HG03045 (cell line): ENCODE results near the gene CCRL2.
"Not testable (repeated sequence)": the region's sequence is repeated elsewhere in the genome, so short reads cannot be mapped to it uniquely, and the experiment has no call there.

Experiments
- ATAC-seq: cut with Tn5 transposase; IDR thresholded peaks from one replicate; pipeline ENCODE4 v1.9.1; 2021; ENCODE audit warnings: mild to moderate bottlenecking, moderate library complexity; ENCODE audit not compliant: unreplicated experiment

Gene CCRL2

GRCh38 chr3:46427404-46427803, 20.3 kb downstream of the CCRL2 start:
- not testable (repeated sequence) for ATAC-seq

GRCh38 chr3:46427916-46428833, 21.1 kb downstream of the CCRL2 start:
- ATAC-seq: no peak

- no peak for ATAC-seq
These were observed 22.2 kb downstream of the CCRL2 start for GRCh38 chr3:46429250-46429649.

GRCh38 chr3:46429671-46430070, 22.6 kb downstream of the CCRL2 start:
- ATAC-seq: no peak

GRCh38 chr3:46430879-46431278, 23.8 kb downstream of the CCRL2 start:
- not testable (repeated sequence) for ATAC-seq

- ATAC-seq: not testable (repeated sequence)
These were observed 24.8 kb downstream of the CCRL2 start for GRCh38 chr3:46431905-46432304.

- not testable (repeated sequence) for ATAC-seq
These were observed 26.1 kb downstream of the CCRL2 start for GRCh38 chr3:46433118-46433517.

GRCh38 chr3:46433841-46434240, 26.8 kb downstream of the CCRL2 start:
- ATAC-seq: no peak

- no peak for ATAC-seq
These were observed 28.1 kb downstream of the CCRL2 start for GRCh38 chr3:46435081-46435726.

- no peak for ATAC-seq
These were observed 31.8 kb downstream of the CCRL2 start for GRCh38 chr3:46438831-46439230.

GRCh38 chr3:46440531-46441294, 33.7 kb downstream of the CCRL2 start:
- peak; percentile 55 for ATAC-seq

GRCh38 chr3:46442576-46443530, 35.8 kb downstream of the CCRL2 start:
- no peak for ATAC-seq

GRCh38 chr3:46447228-46447985, 40.3 kb downstream of the CCRL2 start:
- no peak for ATAC-seq

- ATAC-seq: no peak
These were observed 41.7 kb downstream of the CCRL2 start for GRCh38 chr3:46448721-46449120.

- ATAC-seq: no peak
These were observed 42.9 kb downstream of the CCRL2 start for GRCh38 chr3:46449755-46450552.

- ATAC-seq: no peak
These were observed 46.6 kb downstream of the CCRL2 start for GRCh38 chr3:46453526-46454208.

GRCh38 chr3:46454209-46454595, 47.1 kb downstream of the CCRL2 start:
- no peak for ATAC-seq

- ATAC-seq: no peak
These were observed 47.5 kb downstream of the CCRL2 start for GRCh38 chr3:46454606-46455005.
